Mononuclear cell (primary cell): ENCODE measurements around the gene DENND4A. TPM values are rescaled to one million over a fixed set of nuclear protein-coding genes. Genes with fewer than 3 reads are reported as not detected.

ENCODE experiments used
- H3K27me3 ChIP-seq: 2 replicates; pipeline ENCODE4 v1.6.0; 2011; ENCODE audit warnings: low read length, control low read depth; ENCODE audit not compliant: insufficient read depth
- H3K4me1 ChIP-seq: 2 replicates; pipeline ENCODE4 v1.5.1; 2011; ENCODE audit warnings: mild to moderate bottlenecking, low read length, control low read depth; ENCODE audit not compliant: insufficient read depth
- H3K4me3 ChIP-seq: 2 replicates; pipeline ENCODE4 v1.5.1; 2011; ENCODE audit warnings: mild to moderate bottlenecking, low read length, moderate library complexity
- H3K9me3 ChIP-seq: 2 replicates; pipeline ENCODE4 v1.5.1; 2011; ENCODE audit warnings: low read depth, mild to moderate bottlenecking, control low read depth, low read length
- total RNA-seq: library from RNA; depleted of rRNA; stranded (reverse); fragments of >200 nt; gene quantifications from one replicate; pipeline ENCODE4 v1.2.3, GENCODE V29; 2012

DENND4A gene
- total RNA-seq, 1 donor = 115 TPM

GRCh38 chr15:65724464-65725215 is 67.5 kb downstream of the DENND4A start:
- Histone ChIP-seq H3K4me1 (no peaks in the 10 kb centered on the region), H3K27me3 (no peaks in the 10 kb centered on the region), H3K9me3 (no peaks in the 10 kb centered on the region), H3K4me3 (no peak overlapping the region)

GRCh38 chr15:65723876-65724275 is 68.2 kb downstream of the DENND4A start:
- Histone ChIP-seq H3K9me3 (no peaks in the 10 kb centered on the region), H3K4me1 (no peaks in the 10 kb centered on the region), H3K27me3 (no peaks in the 10 kb centered on the region), H3K4me3 (no peak overlapping the region)

GRCh38 chr15:65722191-65722590 is 69.9 kb downstream of the DENND4A start:
- Histone ChIP-seq H3K4me3 (no peak overlapping the region), H3K9me3 (no peaks in the 10 kb centered on the region), H3K4me1 (no peaks in the 10 kb centered on the region)

GRCh38 chr15:65712415-65712814 is 79.7 kb downstream of the DENND4A start:
- Histone ChIP-seq H3K4me3 (no peak overlapping the region), H3K27me3 (no peaks in the 10 kb centered on the region), H3K9me3 (no peaks in the 10 kb centered on the region), H3K4me1 (no peaks in the 10 kb centered on the region)

More at GRCh38 chr15:65722191-65722590, 69.9 kb downstream of the DENND4A start:
- H3K27me3 ChIP-seq = no peaks in the 10 kb centered on the region

GRCh38 chr15:65695081-65695480 is 97.0 kb downstream of the DENND4A start:
- H3K4me3 ChIP-seq = no peak overlapping the region
- no peaks in the 10 kb centered on the region for H3K27me3 ChIP-seq
- no peaks in the 10 kb centered on the region for H3K4me1 ChIP-seq

GRCh38 chr15:65690778-65691177 is 101.3 kb downstream of the DENND4A start:
- Histone ChIP-seq H3K27me3 (no peaks in the 10 kb centered on the region), H3K4me3 (no peak overlapping the region), H3K9me3 (peaks cover 4% of the 10 kb centered on the region), H3K4me1 (no peaks in the 10 kb centered on the region)

More at GRCh38 chr15:65695081-65695480, 97.0 kb downstream of the DENND4A start:
- no peaks in the 10 kb centered on the region for H3K9me3 ChIP-seq

GRCh38 chr15:65690173-65690572 is 101.9 kb downstream of the DENND4A start:
- Histone ChIP-seq H3K9me3 (peaks cover 4% of the 10 kb centered on the region), H3K27me3 (no peaks in the 10 kb centered on the region), H3K4me1 (no peaks in the 10 kb centered on the region), H3K4me3 (no peak overlapping the region)

GRCh38 chr15:65688462-65688861 is 103.6 kb downstream of the DENND4A start:
- Histone ChIP-seq H3K9me3 (peaks cover 4% of the 10 kb centered on the region), H3K4me3 (no peak overlapping the region), H3K27me3 (no peaks in the 10 kb centered on the region), H3K4me1 (no peaks in the 10 kb centered on the region)

GRCh38 chr15:65682404-65682911 is 109.6 kb downstream of the DENND4A start:
- H3K4me3 ChIP-seq = no peak overlapping the region
- H3K9me3 ChIP-seq = peaks cover 2% of the 10 kb centered on the region
- no peaks in the 10 kb centered on the region for H3K4me1 ChIP-seq
- no peaks in the 10 kb centered on the region for H3K27me3 ChIP-seq

GRCh38 chr15:65680544-65680943 is 111.5 kb downstream of the DENND4A start:
- Histone ChIP-seq H3K27me3 (no peaks in the 10 kb centered on the region), H3K9me3 (no peaks in the 10 kb centered on the region), H3K4me3 (no peak overlapping the region), H3K4me1 (no peaks in the 10 kb centered on the region)

GRCh38 chr15:65676123-65676522 is 116.0 kb downstream of the DENND4A start:
- Histone ChIP-seq H3K27me3 (no peaks in the 10 kb centered on the region), H3K4me1 (no peaks in the 10 kb centered on the region), H3K9me3 (no peaks in the 10 kb centered on the region), H3K4me3 (no peak overlapping the region)

GRCh38 chr15:65675551-65675950 is 116.5 kb downstream of the DENND4A start:
- Histone ChIP-seq H3K9me3 (no peaks in the 10 kb centered on the region), H3K4me1 (no peaks in the 10 kb centered on the region), H3K4me3 (no peak overlapping the region), H3K27me3 (no peaks in the 10 kb centered on the region)

- no peaks in the 10 kb centered on the region for H3K27me3 ChIP-seq
- H3K9me3 ChIP-seq = no peaks in the 10 kb centered on the region
These were observed 125.8 kb downstream of the DENND4A start for GRCh38 chr15:65666257-65666656.

GRCh38 chr15:65663521-65663920 is 128.6 kb downstream of the DENND4A start:
- Histone ChIP-seq H3K9me3 (no peaks in the 10 kb centered on the region), H3K4me3 (no peak overlapping the region), H3K27me3 (no peaks in the 10 kb centered on the region), H3K4me1 (no peaks in the 10 kb centered on the region)

More at GRCh38 chr15:65666257-65666656, 125.8 kb downstream of the DENND4A start:
- H3K4me3 ChIP-seq = no peak overlapping the region
- no peaks in the 10 kb centered on the region for H3K4me1 ChIP-seq

- H3K9me3 ChIP-seq = no peaks in the 10 kb centered on the region
These were observed 131.2 kb downstream of the DENND4A start for GRCh38 chr15:65660927-65661326.

GRCh38 chr15:65659502-65660052 is 132.5 kb downstream of the DENND4A start:
- Histone ChIP-seq H3K9me3 (no peaks in the 10 kb centered on the region), H3K4me3 (no peak overlapping the region), H3K27me3 (no peaks in the 10 kb centered on the region), H3K4me1 (no peaks in the 10 kb centered on the region)

More at GRCh38 chr15:65660927-65661326, 131.2 kb downstream of the DENND4A start:
- H3K27me3 ChIP-seq = no peaks in the 10 kb centered on the region
- no peaks in the 10 kb centered on the region for H3K4me1 ChIP-seq
- no peak overlapping the region for H3K4me3 ChIP-seq
